PC-3 (cell line): Measurements from ENCODE around the gene BCAT1. TPM values are rescaled to one million over a fixed set of nuclear protein-coding genes. Genes with fewer than 3 reads are reported as not detected.
"Not testable (repeated sequence)": the region's sequence is repeated elsewhere in the genome, so short reads cannot be mapped to it uniquely, and the experiment has no call there.

Experiments used
- ATAC-seq: fragments of 200-7000 bp; cut with Tn5 transposase; 2 replicates; pipeline ENCODE4 v1.9.1; 2020; ENCODE audit warnings: mild to moderate bottlenecking, moderate library complexity
- BruUV-seq: library from RNA; stranded (reverse); fragments of 400-500 nt; replicated peaks from 2 replicates; lab custom pipeline; 2021; lab: Mats Ljungman, UMichigan
- CTCF ChIA-PET: fragments of 300-600 bp; sonication (Branson Sonifier 250); formaldehyde crosslinking; loops from one replicate; lab custom pipeline; 2022; ENCODE audit warnings: antibody characterized with exemption; lab: Charles Lee
- POLR2A ChIA-PET: fragments of 300-600 bp; sonication (Branson Sonifier 250); formaldehyde crosslinking; loops from one replicate; lab custom pipeline; 2022; ENCODE audit warnings: antibody characterized with exemption; ENCODE audit not compliant: unreplicated experiment; lab: Charles Lee
- DNase-seq: peaks from one replicate; pipeline ENCODE4 v3.0.0-alpha.2; 2015
- H2AFZ ChIP-seq: fragments of 300-600 bp; sonication (generic); 2 replicates; pipeline ENCODE4 v1.6.0; 2016; ENCODE audit warnings: antibody characterized with exemption, low read length
- H3F3A ChIP-seq: fragments of 300-600 bp; sonication (generic); one replicate; pipeline ENCODE4 v1.6.0; 2017; ENCODE audit warnings: antibody characterized with exemption, low read length, control low read depth, mild to moderate bottlenecking; ENCODE audit not compliant: unreplicated experiment
- H3K27ac ChIP-seq: fragments of 300-600 bp; sonication (generic); 2 replicates; pipeline ENCODE4 v1.5.1; 2016; ENCODE audit warnings: mild to moderate bottlenecking, low read length
- H3K27me3 ChIP-seq: fragments of 300-600 bp; sonication (generic); 2 replicates; pipeline ENCODE4 v1.6.1; 2016; ENCODE audit warnings: low read length, mixed read lengths
- H3K36me3 ChIP-seq: fragments of 300-600 bp; sonication (generic); 2 replicates; pipeline ENCODE4 v1.6.1; 2016; ENCODE audit warnings: low read depth, mixed run types, low read length, mixed read lengths
- H3K4me1 ChIP-seq: fragments of 300-600 bp; sonication (generic); 2 replicates; pipeline ENCODE4 v1.5.1; 2016; ENCODE audit warnings: low read length; ENCODE audit not compliant: insufficient read depth
- H3K4me2 ChIP-seq: fragments of 300-600 bp; sonication (generic); 2 replicates; pipeline ENCODE4 v1.6.0; 2016; ENCODE audit warnings: low read length
- H3K4me3 ChIP-seq: fragments of 300-600 bp; sonication (generic); 2 replicates; pipeline ENCODE4 v1.5.1; 2016; ENCODE audit warnings: mild to moderate bottlenecking, low read length, mixed read lengths
- H3K79me2 ChIP-seq: fragments of 300-600 bp; sonication (generic); 2 replicates; pipeline ENCODE4 v1.6.1; 2017; ENCODE audit warnings: low read length, mixed read lengths
- H3K9ac ChIP-seq: fragments of 300-600 bp; sonication (generic); 2 replicates; pipeline ENCODE4 v1.6.0; 2016; ENCODE audit warnings: mild to moderate bottlenecking, low read length
- H3K9me2 ChIP-seq: fragments of 300-600 bp; sonication (generic); replicated peaks from 2 replicates; pipeline ENCODE4 v1.6.1; 2016; ENCODE audit warnings: mixed run types, low read length, mixed read lengths
- H3K9me3 ChIP-seq: fragments of 300-600 bp; sonication (generic); 2 replicates; pipeline ENCODE4 v1.6.1; 2016; ENCODE audit warnings: low read length, mixed read lengths
- H4K20me1 ChIP-seq: fragments of 300-600 bp; sonication (generic); 2 replicates; pipeline ENCODE4 v1.6.1; 2016; ENCODE audit warnings: low read length, mixed read lengths
- EZH2 ChIP-seq: fragments of 300-600 bp; sonication (generic); IDR thresholded peaks from one replicate; pipeline ENCODE4 v1.6.1; 2017; ENCODE audit warnings: antibody characterized with exemption, mild to moderate bottlenecking, low read length; ENCODE audit not compliant: unreplicated experiment
- EZH2phosphoT487 ChIP-seq: fragments of 300-600 bp; sonication (generic); IDR thresholded peaks from 2 replicates; pipeline ENCODE4 v1.6.1; 2018; ENCODE audit warnings: mild to moderate bottlenecking, antibody characterized with exemption, low read length, borderline replicate concordance
- intact Hi-C: fragments of 100-400 bp; cut with micrococcal nuclease; formaldehyde crosslinking; loops from 2 replicates; pipeline ENCODE4 v1.9.0; 2023
- total RNA-seq: library from RNA; depleted of rRNA; stranded (reverse); fragments of >200 nt; gene quantifications from 2 replicates; pipeline ENCODE4 v1.2.3, GENCODE V29; 2014
- TF ChIP-seq, protein P1 (sequence below): fragments of 300-600 bp; sonication (generic); conservative IDR thresholded peaks from 2 replicates; pipeline ENCODE4 v1.5.1; 2017; ENCODE audit warnings: antibody characterized with exemption, low read depth, mild to moderate bottlenecking, low read length

BCAT1 gene
- total RNA-seq, 1 experiment from 2014 or later, result not detected

DNA sequence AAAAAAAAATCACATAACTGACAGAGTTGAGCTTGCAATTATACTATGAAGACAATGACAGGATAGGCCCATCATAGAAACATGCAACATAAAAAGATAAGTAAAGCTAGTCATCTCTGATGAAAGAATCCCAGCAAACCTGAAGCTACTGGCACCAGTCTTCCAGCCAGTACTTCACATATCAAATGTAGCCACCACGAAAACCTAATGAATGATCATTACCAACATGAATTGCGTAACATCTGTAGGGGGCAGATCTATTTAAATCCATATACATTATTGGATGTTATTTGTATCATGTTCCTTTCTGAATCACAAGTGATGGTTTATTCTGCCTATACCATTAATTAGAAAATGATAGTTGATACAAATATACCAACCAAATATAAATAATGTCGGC, 73.9 kb downstream of the BCAT1 start:
- ChIA-PET POLR2A (no interaction called here), CTCF (no interaction called here)
- TF ChIP-seq, protein P1, sequence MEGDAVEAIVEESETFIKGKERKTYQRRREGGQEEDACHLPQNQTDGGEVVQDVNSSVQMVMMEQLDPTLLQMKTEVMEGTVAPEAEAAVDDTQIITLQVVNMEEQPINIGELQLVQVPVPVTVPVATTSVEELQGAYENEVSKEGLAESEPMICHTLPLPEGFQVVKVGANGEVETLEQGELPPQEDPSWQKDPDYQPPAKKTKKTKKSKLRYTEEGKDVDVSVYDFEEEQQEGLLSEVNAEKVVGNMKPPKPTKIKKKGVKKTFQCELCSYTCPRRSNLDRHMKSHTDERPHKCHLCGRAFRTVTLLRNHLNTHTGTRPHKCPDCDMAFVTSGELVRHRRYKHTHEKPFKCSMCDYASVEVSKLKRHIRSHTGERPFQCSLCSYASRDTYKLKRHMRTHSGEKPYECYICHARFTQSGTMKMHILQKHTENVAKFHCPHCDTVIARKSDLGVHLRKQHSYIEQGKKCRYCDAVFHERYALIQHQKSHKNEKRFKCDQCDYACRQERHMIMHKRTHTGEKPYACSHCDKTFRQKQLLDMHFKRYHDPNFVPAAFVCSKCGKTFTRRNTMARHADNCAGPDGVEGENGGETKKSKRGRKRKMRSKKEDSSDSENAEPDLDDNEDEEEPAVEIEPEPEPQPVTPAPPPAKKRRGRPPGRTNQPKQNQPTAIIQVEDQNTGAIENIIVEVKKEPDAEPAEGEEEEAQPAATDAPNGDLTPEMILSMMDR, result no peak
- TF ChIP-seq EZH2phosphoT487 (no peak), EZH2 (no peak)
- Histone ChIP-seq H3K9me3 (no peaks in the 10 kb centered on the region), H3K9me2 (no peaks in the 10 kb centered on the region), H4K20me1 (no peaks in the 10 kb centered on the region), H3K4me3 (no peak overlapping the region), H3F3A (no peaks in the 10 kb centered on the region), H3K4me2 (no peak overlapping the region), H3K36me3 (no peaks in the 10 kb centered on the region), H3K27me3 (no peaks in the 10 kb centered on the region), H2AFZ (no peak overlapping the region), H3K27ac (no peak overlapping the region), H3K79me2 (no peaks in the 10 kb centered on the region), H3K4me1 (no peaks in the 10 kb centered on the region), H3K9ac (no peak overlapping the region)
- ATAC-seq, result no peak
- intact Hi-C loops, result no loop called here
- DNase-seq, result no peak
- BruUV-seq, result no TSS peak

DNA sequence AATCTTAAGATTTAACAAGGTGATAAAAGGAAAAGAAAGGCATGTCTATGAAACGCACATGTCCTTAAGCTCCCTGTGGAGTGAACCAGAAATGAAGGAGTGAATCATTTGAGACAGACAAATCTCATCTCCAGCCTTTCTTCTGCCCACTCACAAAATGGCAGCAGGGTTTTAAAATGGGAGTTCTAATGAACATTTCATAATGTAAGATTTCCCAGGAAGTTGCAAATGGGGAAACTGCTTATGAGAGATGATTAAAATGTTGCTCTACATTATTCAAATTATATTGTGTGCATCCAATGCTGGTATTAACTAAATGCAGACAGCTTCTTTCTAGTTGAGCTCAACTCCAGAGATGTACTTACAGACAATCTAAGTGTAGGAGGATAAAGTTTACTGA, 76.7 kb downstream of the BCAT1 start:
- Histone ChIP-seq H3K27me3 (no peaks in the 10 kb centered on the region), H3K4me1 (no peaks in the 10 kb centered on the region), H4K20me1 (no peaks in the 10 kb centered on the region), H3K36me3 (no peaks in the 10 kb centered on the region), H3K4me2 (no peak overlapping the region), H2AFZ (no peak overlapping the region), H3K9ac (no peak overlapping the region), H3K4me3 (no peak overlapping the region), H3K9me3 (no peaks in the 10 kb centered on the region), H3K9me2 (no peaks in the 10 kb centered on the region), H3K27ac (no peak overlapping the region), H3K79me2 (no peaks in the 10 kb centered on the region), H3F3A (no peaks in the 10 kb centered on the region)
- DNase-seq (no peak), ATAC-seq (no peak)
- POLR2A ChIA-PET, result no interaction called here
- intact Hi-C loops, result no loop called here
- CTCF ChIA-PET, result no interaction called here
- BruUV-seq, result no TSS peak
- TF ChIP-seq, protein P1, result no peak
- TF ChIP-seq EZH2phosphoT487 (no peak), EZH2 (no peak)

DNA sequence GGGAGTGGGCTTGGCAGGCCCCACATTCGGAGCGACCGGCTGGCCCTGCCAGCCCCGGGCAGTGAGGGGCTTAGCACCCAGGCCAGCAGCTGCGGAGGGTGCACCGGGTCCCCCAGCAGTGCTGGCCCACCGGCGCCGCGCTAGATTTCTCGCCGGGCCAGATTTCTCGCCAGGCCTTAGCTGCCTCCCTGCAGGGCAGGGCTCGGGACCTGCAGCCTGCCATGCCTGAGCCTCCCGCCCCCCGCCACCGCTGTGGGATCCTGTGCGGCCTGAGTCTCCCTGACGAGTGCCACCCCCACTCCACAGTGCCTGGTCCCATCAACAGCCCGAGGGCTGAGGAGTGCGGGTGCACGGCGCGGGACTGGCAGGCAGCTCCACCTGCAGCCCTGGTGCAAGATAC, 82.8 kb downstream of the BCAT1 start:
- H3K79me2 ChIP-seq, H3K9ac ChIP-seq, H4K20me1 ChIP-seq, H3F3A ChIP-seq, H3K4me2 ChIP-seq, H3K4me1 ChIP-seq, H3K4me3 ChIP-seq, H3K9me3 ChIP-seq, DNase-seq, H3K9me2 ChIP-seq, BruUV-seq, H3K27ac ChIP-seq, CTCF ChIA-PET, H2AFZ ChIP-seq, H3K36me3 ChIP-seq, H3K27me3 ChIP-seq, intact Hi-C loops, ATAC-seq, POLR2A ChIA-PET: not testable (repeated sequence)
